Neuronal stem cell (in vitro differentiated cells): ENCODE data around the gene SLAIN1.
"Not testable (repeated sequence)": the region's sequence is repeated elsewhere in the genome, so short reads cannot be mapped to it uniquely, and the experiment has no call there.

Source experiments
- DNase-seq: peaks from one replicate; pipeline ENCODE4 v3.0.0-alpha.2; 2013; ENCODE audit warnings: low spot score
- H2AFZ ChIP-seq: one replicate; pipeline ENCODE4 v1.6.1; 2013; ENCODE audit warnings: mild to moderate bottlenecking, low read length, inconsistent platforms
- H2AK5ac ChIP-seq: 2 replicates; pipeline ENCODE4 v1.6.1; 2013; ENCODE audit warnings: low read depth, mild to moderate bottlenecking, inconsistent platforms, low read length, moderate library complexity, mixed read lengths
- H2BK120ac ChIP-seq: 2 replicates; pipeline ENCODE4 v1.6.1; 2013; ENCODE audit warnings: low read depth, mild to moderate bottlenecking, inconsistent platforms, low read length, moderate library complexity, mixed read lengths
- H2BK12ac ChIP-seq: one replicate; pipeline ENCODE4 v1.6.1; 2013; ENCODE audit warnings: low read length, inconsistent platforms
- H2BK15ac ChIP-seq: 2 replicates; pipeline ENCODE4 v1.6.1; 2013; ENCODE audit warnings: mild to moderate bottlenecking, low read length, inconsistent platforms, mixed read lengths
- H2BK5ac ChIP-seq: one replicate; pipeline ENCODE4 v1.6.1; 2013; ENCODE audit warnings: inconsistent platforms, mild to moderate bottlenecking, low read length, moderate library complexity
- H3K14ac ChIP-seq: one replicate; pipeline ENCODE4 v1.6.1; 2013; ENCODE audit warnings: low read length, inconsistent platforms
- H3K18ac ChIP-seq: 2 replicates; pipeline ENCODE4 v1.6.1; 2013; ENCODE audit warnings: low read length, inconsistent platforms
- H3K23ac ChIP-seq: 2 replicates; pipeline ENCODE4 v1.6.1; 2013; ENCODE audit warnings: low read depth, mild to moderate bottlenecking, mixed read lengths, low read length, inconsistent platforms; ENCODE audit not compliant: poor library complexity
- H3K27ac ChIP-seq: replicated peaks from 3 replicates; pipeline ENCODE4 v1.5.1; 2013; ENCODE audit warnings: low read length, inconsistent platforms
- H3K27me3 ChIP-seq, 3 experiments: 2 replicates each; pipeline ENCODE4 v1.6.1; 2013; ENCODE audit warnings: low read length in 3 of 3, mild to moderate bottlenecking in 2 of 3, inconsistent platforms in 1 of 3, low read depth in 1 of 3, mixed read lengths in 1 of 3, moderate library complexity in 1 of 3; ENCODE audit not compliant: control insufficient read depth in 3 of 3, insufficient read depth in 3 of 3
- H3K36me3 ChIP-seq, 2 donors: replicated peaks in 1 of 2; 2 replicates each; pipeline ENCODE4 v1.6.1; 2013; ENCODE audit warnings: low read length in 2 of 2; ENCODE audit not compliant: control insufficient read depth in 2 of 2, insufficient read depth in 2 of 2
- H3K4ac ChIP-seq: 2 replicates; pipeline ENCODE4 v1.6.1; 2013; ENCODE audit warnings: inconsistent platforms, mild to moderate bottlenecking, low read length, moderate library complexity
- H3K4me1 ChIP-seq, 2 donors: 1 replicate in 1 of 2; 2 replicates in 1 of 2; pipeline ENCODE4 v1.6.1; 2013; ENCODE audit warnings: low read length in 2 of 2, low read depth in 1 of 2; ENCODE audit not compliant: control insufficient read depth in 2 of 2, insufficient read depth in 1 of 2
- H3K4me2 ChIP-seq: one replicate; pipeline ENCODE4 v1.6.1; 2013; ENCODE audit warnings: mild to moderate bottlenecking, low read length, inconsistent platforms; ENCODE audit not compliant: insufficient read depth, poor library complexity, severe bottlenecking
- H3K4me3 ChIP-seq, 2 donors: 2 replicates each; pipeline ENCODE4 v1.5.1; 2013; ENCODE audit warnings: low read length in 2 of 2, mild to moderate bottlenecking in 2 of 2, inconsistent platforms in 1 of 2, moderate library complexity in 1 of 2
- H3K79me1 ChIP-seq: one replicate; pipeline ENCODE4 v1.6.1; 2013; ENCODE audit warnings: low read depth, mild to moderate bottlenecking, inconsistent platforms, low read length, moderate library complexity
- H3K9ac ChIP-seq: one replicate; pipeline ENCODE4 v1.6.1; 2013; ENCODE audit warnings: mild to moderate bottlenecking, low read depth, low read length, inconsistent platforms; ENCODE audit not compliant: poor library complexity
- H3K9me3 ChIP-seq, 2 donors: replicated peaks in 1 of 2; 2 replicates each; pipeline versions ENCODE3 to v1.6.1; 2013; ENCODE audit warnings: low read length in 2 of 2, mild to moderate bottlenecking in 2 of 2, inconsistent platforms in 1 of 2, low read depth in 1 of 2, mixed read lengths in 1 of 2, moderate library complexity in 1 of 2; ENCODE audit not compliant: control insufficient read depth in 2 of 2, insufficient read depth in 1 of 2
- H4K8ac ChIP-seq: one replicate; pipeline ENCODE4 v1.6.1; 2013; ENCODE audit warnings: low read depth, mild to moderate bottlenecking, inconsistent platforms, low read length, moderate library complexity
- H4K91ac ChIP-seq: one replicate; pipeline ENCODE4 v1.6.1; 2013; ENCODE audit warnings: low read length, low read depth, mild to moderate bottlenecking, inconsistent platforms; ENCODE audit not compliant: poor library complexity
- WGBS, 2 donors: extraction: QIAGEN DNeasy Blood & Tissue Kit; methylation state at CpG; one replicate each; pipeline ENCODE4 v1.1.7; 2013; ENCODE audit warnings: missing lambda C conversion rate in 2 of 2, mixed read lengths in 1 of 2; ENCODE audit not compliant: insufficient read length in 2 of 2, insufficient replicate concordance in 1 of 2; ENCODE audit errors: extremely low coverage in 2 of 2; 5-methylcytosine and 5-hydroxymethylcytosine counted together

The SLAIN1 gene

GRCh38 chr13:77660841-77661250 lies 36.6 kb upstream of the SLAIN1 start:
- Histone ChIP-seq H2BK5ac (no peak overlapping the region), H3K4me1 (no peaks in the 10 kb centered on the region), H2BK12ac (no peak overlapping the region), H2BK15ac (no peak overlapping the region), H3K4me3 (no peak overlapping the region), H3K36me3 (no peaks in the 10 kb centered on the region), H3K4ac (no peak overlapping the region), H3K4me2 (no peak overlapping the region), H2BK120ac (no peak overlapping the region), H3K14ac (no peak overlapping the region), H3K27me3 (no peaks in the 10 kb centered on the region), H4K91ac (no peak overlapping the region), H2AFZ (no peak overlapping the region), H2AK5ac (no peak overlapping the region), H3K9ac (no peak overlapping the region), H4K8ac (no peak overlapping the region), H3K27ac (no peak overlapping the region), H3K9me3 (no peaks in the 10 kb centered on the region), H3K18ac (no peak overlapping the region), H3K79me1 (no peaks in the 10 kb centered on the region), H3K23ac (no peak overlapping the region)
- no peak for DNase-seq
- no CpG with 5 or more reads among the region's 15 CpGs for WGBS, 2 donors

DNA sequence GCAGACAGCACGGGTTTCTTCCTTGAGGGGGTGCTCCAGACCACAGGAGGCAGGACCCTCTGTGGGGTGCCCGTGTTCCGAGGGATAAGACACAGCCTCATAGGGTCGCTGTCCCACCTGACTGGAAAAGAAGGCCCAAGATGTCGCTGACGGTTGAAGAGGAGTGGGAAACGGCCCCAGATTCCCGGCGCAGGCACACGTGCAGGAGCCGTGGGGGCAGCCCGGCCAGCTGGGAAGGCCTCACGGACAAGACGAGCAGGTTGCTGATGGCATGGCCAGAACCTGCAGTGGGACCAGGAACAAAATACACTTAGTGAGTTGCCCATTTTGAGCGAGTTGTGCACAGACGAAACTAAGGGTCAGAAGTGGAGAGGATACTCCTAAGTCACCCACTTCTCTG lies 35.2 kb upstream of the SLAIN1 start:
- H2BK5ac ChIP-seq, H3K9ac ChIP-seq, H3K14ac ChIP-seq, H3K4ac ChIP-seq, H3K27me3 ChIP-seq, H2AK5ac ChIP-seq, H3K27ac ChIP-seq, H3K23ac ChIP-seq, H3K36me3 ChIP-seq, H4K91ac ChIP-seq, H3K4me3 ChIP-seq, H2BK15ac ChIP-seq, DNase-seq, H4K8ac ChIP-seq, H3K4me1 ChIP-seq, H3K18ac ChIP-seq, H3K9me3 ChIP-seq, H3K79me1 ChIP-seq, H3K4me2 ChIP-seq, H2AFZ ChIP-seq, H2BK12ac ChIP-seq, H2BK120ac ChIP-seq: not testable (repeated sequence)
- WGBS, 2 donors, result no CpG with 5 or more reads among the region's 16 CpGs

DNA sequence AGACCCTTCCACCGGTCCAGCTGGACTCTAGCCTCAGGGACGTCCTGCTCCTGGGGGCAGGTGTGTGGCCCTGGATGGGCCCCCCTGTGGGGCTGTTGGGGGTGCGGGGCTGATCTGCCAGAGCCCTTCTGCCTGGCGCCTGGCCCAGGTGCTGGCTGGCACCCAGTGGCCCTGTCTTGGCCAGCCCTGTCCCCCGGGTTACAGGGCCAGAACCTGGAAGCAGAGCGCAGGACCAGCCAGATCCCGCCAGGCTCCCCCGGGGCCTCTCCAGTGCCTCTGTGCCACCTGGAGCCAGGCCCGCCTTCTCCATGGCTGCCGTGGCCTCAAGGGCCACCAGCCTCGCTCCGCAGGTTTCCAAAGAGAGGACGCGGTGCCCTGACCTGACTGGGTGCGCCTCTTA lies 34.7 kb upstream of the SLAIN1 start:
- WGBS, 2 donors, result no CpG with 5 or more reads among the region's 15 CpGs

GRCh38 chr13:77674852-77675251 lies 22.6 kb upstream of the SLAIN1 start:
- Histone ChIP-seq H2AFZ (peak overlapping the region; percentile 1), H3K36me3 (no peaks in the 10 kb centered on the region), H4K8ac (no peak overlapping the region), H3K23ac (no peak overlapping the region), H3K4me3 (no peak overlapping the region), H3K9ac (no peak overlapping the region), H3K4me2 (no peak overlapping the region), H4K91ac (no peak overlapping the region), H3K14ac (no peak overlapping the region), H2BK12ac (no peak overlapping the region), H2AK5ac (no peak overlapping the region), H3K79me1 (no peaks in the 10 kb centered on the region), H2BK5ac (no peak overlapping the region), H3K9me3 (no peaks in the 10 kb centered on the region), H3K4ac (no peak overlapping the region), H3K27ac (no peak overlapping the region), H3K18ac (no peak overlapping the region), H3K27me3 (no peaks in the 10 kb centered on the region), H2BK120ac (no peak overlapping the region), H2BK15ac (no peak overlapping the region), H3K4me1 (peaks cover 0 to 6% of the 10 kb centered on the region in 2 donors)
- no peak for DNase-seq

More for the DNA sequence above, 34.7 kb upstream of the SLAIN1 start:
- H3K79me1 ChIP-seq, H4K8ac ChIP-seq, H3K4ac ChIP-seq, H2BK120ac ChIP-seq, H3K14ac ChIP-seq, H2BK12ac ChIP-seq, H3K27me3 ChIP-seq, H3K4me3 ChIP-seq, H3K4me2 ChIP-seq, DNase-seq, H3K23ac ChIP-seq, H4K91ac ChIP-seq, H3K9ac ChIP-seq, H3K36me3 ChIP-seq, H2AK5ac ChIP-seq, H2AFZ ChIP-seq, H2BK15ac ChIP-seq, H3K9me3 ChIP-seq, H3K4me1 ChIP-seq, H3K18ac ChIP-seq, H3K27ac ChIP-seq, H2BK5ac ChIP-seq: not testable (repeated sequence)
